C4-2B (cell line): Measurements from ENCODE around the gene STX8.

ENCODE experiments used
- CTCF ChIP-seq: fragments of 450-650 bp; conservative IDR thresholded peaks from 2 replicates; pipeline ENCODE4 v1.5.1; 2017; ENCODE audit warnings: mild to moderate bottlenecking
- ZFX ChIP-seq: fragments of 450-650 bp; IDR thresholded peaks from 2 replicates; pipeline ENCODE4 v1.6.1; 2017

GRCh38 chr17:9355846-9356245 is 219.8 kb downstream of the STX8 start:
- TF ChIP-seq CTCF (no peak), ZFX (no peak)
